Suppressor macrophage treated with lipopolysaccharide for 1 hour (primary cell): ENCODE results near the gene EXD3.

Experiments
- DNase-seq, 3 donors: peaks; one replicate each; pipeline ENCODE4 v3.0.0-alpha.2; 2020 to 2022

Gene EXD3

GRCh38 chr9:137302449-137303150 is 120.4 kb downstream of the EXD3 start:
- peak in 1 of 3 donors; percentile 75 for DNase-seq

- peak; percentile 91 to 99 (median 95) for DNase-seq
These were observed 120.9 kb downstream of the EXD3 start, which contains the start of gene NRARP for GRCh38 chr9:137302118-137302448. Gene NRARP (minus strand): TSS chr9:137302271. CDS start chr9:137301928, 343 bp downstream.

- DNase-seq = peak; percentile 33 to 75 (median 43)
These were observed 121.6 kb downstream of the EXD3 start for GRCh38 chr9:137301081-137301947.

- DNase-seq = no peak
These were observed 122.3 kb downstream of the EXD3 start for GRCh38 chr9:137300567-137301080.

- DNase-seq = no peak
These were observed 123.0 kb downstream of the EXD3 start for GRCh38 chr9:137299938-137300337.

GRCh38 chr9:137299203-137299565 is 123.8 kb downstream of the EXD3 start:
- DNase-seq = no peak

- no peak for DNase-seq
These were observed 124.4 kb downstream of the EXD3 start for GRCh38 chr9:137298401-137299202.

GRCh38 chr9:137297966-137298365 is 125.0 kb downstream of the EXD3 start:
- DNase-seq = no peak

GRCh38 chr9:137296670-137297664 is 126.0 kb downstream of the EXD3 start:
- DNase-seq = no peak

GRCh38 chr9:137295849-137296669 is 126.9 kb downstream of the EXD3 start:
- DNase-seq = no peak

GRCh38 chr9:137295238-137295811 is 127.6 kb downstream of the EXD3 start:
- peak; percentile 39 to 77 (median 63) for DNase-seq

- peak; percentile 33 to 50 (median 47) for DNase-seq
These were observed 128.2 kb downstream of the EXD3 start for GRCh38 chr9:137294681-137295237.

GRCh38 chr9:137294091-137294680 is 128.8 kb downstream of the EXD3 start:
- DNase-seq = peak; percentile 46 to 50 (median 46)

- no peak for DNase-seq
These were observed 129.4 kb downstream of the EXD3 start for GRCh38 chr9:137293482-137294090.

GRCh38 chr9:137293094-137293481 is 129.9 kb downstream of the EXD3 start:
- no peak for DNase-seq

- peak; percentile 43 to 59 (median 45) for DNase-seq
These were observed 136.0 kb downstream of the EXD3 start for GRCh38 chr9:137286975-137287383.

GRCh38 chr9:137281345-137282116 is 141.4 kb downstream of the EXD3 start:
- DNase-seq = no peak
